IPS-20b (cell line): ENCODE measurements around the gene GRB2.
"Not testable (repeated sequence)": the region's sequence is repeated elsewhere in the genome, so short reads cannot be mapped to it uniquely, and the experiment has no call there.

ENCODE experiments used
- H3K27ac ChIP-seq: one replicate; pipeline ENCODE4 v1.5.1; 2013; ENCODE audit warnings: low read length
- H3K27me3 ChIP-seq: 2 replicates; pipeline ENCODE4 v1.6.1; 2013; ENCODE audit warnings: mild to moderate bottlenecking, low read length, inconsistent platforms; ENCODE audit not compliant: insufficient read depth
- H3K36me3 ChIP-seq: 2 replicates; pipeline ENCODE4 v1.6.1; 2013; ENCODE audit warnings: low read depth, mild to moderate bottlenecking, inconsistent platforms, low read length, moderate library complexity; ENCODE audit not compliant: insufficient read depth
- H3K4me1 ChIP-seq: 2 replicates; pipeline ENCODE4 v1.6.1; 2013; ENCODE audit warnings: mild to moderate bottlenecking, control low read depth, inconsistent platforms, low read length, moderate library complexity; ENCODE audit not compliant: insufficient read depth
- H3K4me3 ChIP-seq: 2 replicates; pipeline ENCODE4 v1.5.1; 2013; ENCODE audit warnings: mild to moderate bottlenecking, low read length, inconsistent platforms
- H3K9ac ChIP-seq: 2 replicates; pipeline ENCODE4 v1.6.1; 2013; ENCODE audit warnings: low read depth, mild to moderate bottlenecking, inconsistent platforms, low read length, moderate library complexity
- H3K9me3 ChIP-seq: 2 replicates; pipeline ENCODE4 v1.6.1; 2013; ENCODE audit warnings: mild to moderate bottlenecking, low read depth, low read length, inconsistent platforms; ENCODE audit not compliant: insufficient read depth

GRB2 gene

DNA sequence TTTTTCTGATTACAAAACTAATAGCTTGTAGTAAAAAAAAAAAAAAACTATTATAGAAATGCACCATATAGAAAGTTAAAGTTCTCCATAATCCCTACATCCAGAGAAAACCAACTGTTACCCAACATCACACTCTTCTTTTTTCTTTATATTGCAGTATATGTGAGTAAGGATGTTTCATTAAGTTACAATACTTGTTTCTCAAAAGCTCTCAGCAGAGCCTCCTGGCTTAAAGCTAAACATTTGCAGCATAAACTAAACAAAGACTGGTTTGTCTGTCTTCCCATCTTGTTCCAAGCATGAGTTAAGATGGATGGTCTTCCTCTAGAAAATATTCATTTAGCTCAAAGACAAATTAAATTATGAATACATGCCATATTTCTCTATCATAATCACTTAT is 25.2 kb downstream of the GRB2 start:
- Histone ChIP-seq H3K36me3 (0 out of 2 replicates have a peak, but pooled peaks cover 2% of the 10 kb centered on the region), H3K27me3 (no peaks in the 10 kb centered on the region), H3K4me1 (no peaks in the 10 kb centered on the region; the same call in 1 of the 2 replicates), H3K9ac (no peak overlapping the region), H3K27ac (no peak overlapping the region), H3K4me3 (no peak overlapping the region), H3K9me3 (no peaks in the 10 kb centered on the region)

GRCh38 chr17:75379426-75379825 is 26.1 kb downstream of the GRB2 start:
- not testable (repeated sequence) for H3K4me1 ChIP-seq, H3K27me3 ChIP-seq, H3K9ac ChIP-seq, H3K4me3 ChIP-seq, H3K9me3 ChIP-seq, H3K36me3 ChIP-seq, H3K27ac ChIP-seq

DNA sequence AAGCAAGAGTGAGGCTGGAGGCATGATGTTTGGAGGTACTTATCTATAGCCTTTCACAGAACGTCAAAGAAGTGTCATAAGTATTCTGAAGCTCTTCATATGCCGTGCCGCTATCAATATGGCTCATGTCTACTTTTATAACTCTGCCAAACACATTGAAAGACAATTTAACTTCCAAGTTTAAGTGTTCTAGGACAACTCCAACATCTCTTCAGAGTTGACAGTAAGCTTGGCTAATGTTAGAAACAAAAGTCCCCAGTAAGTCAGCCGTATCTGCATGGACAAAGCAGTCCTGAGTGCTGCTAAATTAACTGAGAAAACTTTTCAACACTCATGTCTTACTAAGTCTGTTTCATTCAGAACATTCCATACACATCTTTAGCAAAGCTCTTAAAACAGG is 32.2 kb downstream of the GRB2 start:
- no peak overlapping the region for H3K4me3 ChIP-seq
- H3K9ac ChIP-seq, result no peak overlapping the region
- H3K4me1 ChIP-seq, result peaks cover 5% of the 10 kb centered on the region
- no peaks in the 10 kb centered on the region for H3K27me3 ChIP-seq
- no peaks in the 10 kb centered on the region for H3K9me3 ChIP-seq
- 0 out of 2 replicates have a peak, but pooled peaks cover 2% of the 10 kb centered on the region for H3K36me3 ChIP-seq
- H3K27ac ChIP-seq, result no peak overlapping the region

GRCh38 chr17:75371981-75372380 is 33.5 kb downstream of the GRB2 start:
- H3K9ac ChIP-seq, result no peak overlapping the region
- 0 out of 2 replicates have a peak, but pooled peaks cover 2% of the 10 kb centered on the region for H3K36me3 ChIP-seq
- no peak overlapping the region for H3K4me3 ChIP-seq
- H3K4me1 ChIP-seq, result peaks cover 8% of the 10 kb centered on the region
- H3K27me3 ChIP-seq, result no peaks in the 10 kb centered on the region
- no peaks in the 10 kb centered on the region for H3K9me3 ChIP-seq
- no peak overlapping the region for H3K27ac ChIP-seq

DNA sequence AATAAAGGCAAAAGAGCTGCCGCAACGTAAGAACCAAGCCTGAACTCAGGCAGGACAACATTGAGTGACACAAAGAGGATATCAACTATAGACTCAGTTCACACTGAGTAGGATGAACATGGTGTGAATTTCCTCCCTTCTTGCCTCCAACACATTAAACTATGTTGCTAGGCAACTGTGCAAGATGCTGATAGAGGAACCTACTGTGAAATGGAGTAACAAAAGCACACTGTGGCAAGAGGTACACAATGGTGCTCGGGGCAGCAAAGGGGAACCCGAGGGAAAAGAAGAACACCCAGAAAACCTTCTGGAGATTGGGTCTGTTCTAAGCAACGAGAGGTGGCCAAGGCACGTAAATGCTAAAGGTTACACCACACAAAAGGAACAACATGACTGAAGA is 34.1 kb downstream of the GRB2 start:
- Histone ChIP-seq H3K4me3 (no peak overlapping the region), H3K4me1 (peaks cover 8% of the 10 kb centered on the region), H3K36me3 (no peaks in the 10 kb centered on the region)

DNA sequence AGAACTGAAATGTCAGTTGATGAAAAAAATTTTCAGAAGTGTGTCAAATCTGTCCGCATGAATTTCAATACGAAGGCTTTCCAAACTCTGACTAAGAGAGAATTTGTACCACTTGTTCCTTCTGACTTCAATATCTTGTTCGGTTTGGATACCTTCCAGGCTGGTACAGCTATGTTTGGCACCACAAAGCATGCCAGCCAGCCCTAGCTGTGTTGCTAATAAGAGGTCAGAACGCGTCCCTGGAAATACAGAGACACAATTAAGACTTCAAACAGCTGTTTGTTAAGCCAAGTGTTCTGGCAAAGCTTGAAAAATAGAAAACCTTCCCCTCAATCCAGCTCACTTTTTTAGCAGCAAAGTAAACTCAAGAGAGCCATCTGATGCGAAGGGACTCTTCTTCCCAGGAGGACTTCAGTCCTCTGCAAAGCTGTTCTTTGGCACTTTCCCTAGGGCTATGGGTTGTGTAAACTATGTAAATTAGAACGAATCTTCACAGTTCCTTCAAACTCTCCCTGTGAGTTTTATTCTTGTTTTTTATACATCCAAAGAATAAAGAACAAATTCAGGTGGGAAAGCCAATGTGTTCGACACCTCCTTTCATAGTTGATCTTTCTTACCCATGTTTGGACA is 35.1 kb downstream of the GRB2 start:
- Histone ChIP-seq H3K27me3 (no peaks in the 10 kb centered on the region), H3K9ac (no peak overlapping the region), H3K9me3 (no peaks in the 10 kb centered on the region), H3K36me3 (no peaks in the 10 kb centered on the region), H3K4me1 (peaks cover 8% of the 10 kb centered on the region), H3K27ac (no peak overlapping the region), H3K4me3 (no peak overlapping the region)

More for the DNA sequence above, 34.1 kb downstream of the GRB2 start:
- Histone ChIP-seq H3K27ac (no peak overlapping the region), H3K9me3 (no peaks in the 10 kb centered on the region), H3K9ac (no peak overlapping the region), H3K27me3 (no peaks in the 10 kb centered on the region)

GRCh38 chr17:75367838-75368789 is 37.4 kb downstream of the GRB2 start:
- H3K4me1 ChIP-seq, H3K27ac ChIP-seq, H3K4me3 ChIP-seq, H3K27me3 ChIP-seq, H3K36me3 ChIP-seq, H3K9me3 ChIP-seq, H3K9ac ChIP-seq: not testable (repeated sequence)

DNA sequence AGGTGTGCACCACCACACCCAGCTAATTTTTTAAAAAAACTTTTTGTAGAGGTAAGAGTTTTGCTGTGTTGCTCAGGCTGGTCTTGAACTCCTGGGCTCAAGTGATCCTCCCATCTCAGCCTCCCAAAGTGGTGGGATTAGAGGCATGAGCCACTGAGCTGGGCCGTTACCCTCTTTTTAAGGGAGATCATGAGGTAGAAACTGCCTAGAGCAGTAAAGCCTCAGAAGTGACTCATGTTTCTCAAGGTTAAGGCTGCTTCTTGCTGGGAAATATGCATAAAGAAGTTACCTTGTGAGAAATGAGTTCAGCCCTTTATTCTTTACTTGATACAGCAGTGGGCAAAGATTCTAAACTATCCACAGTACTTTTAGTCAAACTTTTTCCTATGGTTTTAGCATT is 38.2 kb downstream of the GRB2 start:
- H3K4me3 ChIP-seq, result no peak overlapping the region
- H3K9ac ChIP-seq, result no peak overlapping the region
- no peak overlapping the region for H3K27ac ChIP-seq
- no peaks in the 10 kb centered on the region for H3K9me3 ChIP-seq
- H3K36me3 ChIP-seq, result no peaks in the 10 kb centered on the region
- H3K4me1 ChIP-seq, result peaks cover 8% of the 10 kb centered on the region
- no peaks in the 10 kb centered on the region for H3K27me3 ChIP-seq

DNA sequence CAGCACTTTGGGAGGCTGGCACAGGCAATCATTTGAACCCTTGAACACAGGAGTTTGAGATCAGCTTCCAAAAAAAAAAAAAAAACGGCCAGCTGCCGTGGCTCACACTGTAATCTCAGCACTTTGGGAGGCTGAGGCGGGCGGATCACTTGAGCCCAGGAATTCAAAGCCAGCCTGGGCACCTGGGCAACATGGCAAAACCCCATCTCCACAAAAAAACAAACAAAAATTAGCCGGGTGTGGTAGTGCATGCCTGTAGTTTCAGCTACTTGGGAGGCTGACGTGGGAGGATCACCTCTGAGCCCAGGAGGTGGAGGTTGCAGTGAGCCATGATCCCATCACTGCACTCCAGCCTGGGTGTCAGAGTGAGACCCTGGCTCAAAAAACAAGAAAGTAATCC is 39.0 kb downstream of the GRB2 start:
- no peaks in the 10 kb centered on the region for H3K36me3 ChIP-seq
- no peaks in the 10 kb centered on the region for H3K9me3 ChIP-seq
- no peak overlapping the region for H3K9ac ChIP-seq
- H3K4me3 ChIP-seq, result no peak overlapping the region
- H3K4me1 ChIP-seq, result peaks cover 4% of the 10 kb centered on the region
- H3K27ac ChIP-seq, result no peak overlapping the region
- H3K27me3 ChIP-seq, result no peaks in the 10 kb centered on the region

DNA sequence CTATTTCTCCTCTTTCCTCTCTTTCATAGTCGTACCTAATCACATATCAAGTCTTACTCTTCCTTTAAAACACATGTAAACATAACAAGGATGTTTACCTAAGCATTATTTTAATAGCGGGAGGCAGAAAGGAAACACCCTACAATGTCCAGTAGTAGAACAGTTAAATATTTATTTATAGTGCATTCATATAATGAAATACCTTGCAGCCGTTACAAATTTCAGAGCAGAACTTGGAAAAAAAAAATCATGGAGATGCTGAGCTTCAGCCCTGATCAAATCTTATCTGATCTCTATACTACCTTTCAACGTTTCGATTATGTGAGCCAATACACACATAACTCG is 39.6 kb downstream of the GRB2 start:
- Histone ChIP-seq H3K4me1 (peaks cover 3% of the 10 kb centered on the region; the same call in 1 of the 2 replicates), H3K9me3 (no peaks in the 10 kb centered on the region), H3K27ac (no peak overlapping the region), H3K27me3 (no peaks in the 10 kb centered on the region), H3K9ac (no peak overlapping the region), H3K4me3 (no peak overlapping the region), H3K36me3 (no peaks in the 10 kb centered on the region)

DNA sequence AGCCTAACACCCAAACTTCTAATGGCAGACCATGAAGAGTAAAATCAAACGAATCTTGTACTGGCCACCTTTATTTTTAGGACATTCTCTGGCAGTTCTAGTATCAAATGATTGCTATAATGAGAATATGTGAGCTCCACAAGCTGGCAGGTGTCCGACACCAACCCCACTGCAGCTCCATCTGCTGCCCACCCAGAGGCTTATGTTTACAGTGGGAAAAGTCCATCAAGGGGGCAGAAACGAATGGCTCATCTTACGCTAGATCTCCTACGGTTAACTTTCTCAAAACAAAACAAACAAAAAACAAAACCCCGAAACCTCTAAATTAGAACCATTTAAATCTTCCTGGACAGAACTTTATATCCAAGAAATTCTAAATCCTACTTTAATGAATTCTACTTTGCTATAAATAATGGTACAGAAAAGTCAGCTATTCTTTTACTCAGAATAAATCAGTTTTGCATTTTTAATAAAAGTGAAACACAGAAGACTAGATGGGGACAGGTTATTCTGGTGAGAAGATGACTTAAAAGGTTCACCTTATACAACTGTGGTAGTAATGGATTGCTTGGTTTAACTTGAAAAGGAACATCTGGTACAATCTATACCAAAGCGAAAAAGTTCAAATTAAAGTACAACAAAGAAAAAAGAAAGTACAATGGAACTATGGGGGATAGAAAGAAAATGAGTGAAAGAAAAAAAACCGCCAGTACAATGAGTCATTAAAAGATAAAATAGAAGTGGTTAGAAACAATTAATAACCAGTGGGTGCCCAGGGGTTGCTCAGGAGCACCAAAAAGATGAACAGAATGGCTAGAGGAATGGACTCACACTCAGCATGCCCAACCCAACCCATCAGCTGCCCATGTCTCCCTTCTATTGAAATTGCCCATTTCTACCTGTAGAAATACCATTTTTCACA is 40.2 kb downstream of the GRB2 start:
- no peaks in the 10 kb centered on the region for H3K36me3 ChIP-seq
- no peak overlapping the region for H3K27ac ChIP-seq
- no peak overlapping the region for H3K9ac ChIP-seq
- H3K4me1 ChIP-seq, result peaks cover 3% of the 10 kb centered on the region; the same call in 1 of the 2 replicates
- H3K4me3 ChIP-seq, result no peak overlapping the region
- H3K9me3 ChIP-seq, result no peaks in the 10 kb centered on the region
- no peaks in the 10 kb centered on the region for H3K27me3 ChIP-seq
